ENCODE data around the gene CILP2.

Gene CILP2

GRCh38 chr19:19529783-19530422, 8.2 kb upstream of the CILP2 start:
- DNase-seq (ENCODE audit: low read depth in 2 of 2), result no peak

GRCh38 chr19:19530423-19530804, 7.7 kb upstream of the CILP2 start:
- DNase-seq (ENCODE audit: low read depth in 2 of 2), result no peak

- no peak for DNase-seq (ENCODE audit: low read depth in 2 of 2)
Measured at GRCh38 chr19:19530889-19531288, 7.2 kb upstream of the CILP2 start.

GRCh38 chr19:19531951-19532805, 5.9 kb upstream of the CILP2 start:
- DNase-seq (ENCODE audit: low read depth in 2 of 2), result peak; percentile 77

GRCh38 chr19:19532806-19533701, 5.0 kb upstream of the CILP2 start:
- DNase-seq (ENCODE audit: low read depth in 2 of 2), result no peak

GRCh38 chr19:19533841-19534240, 4.2 kb upstream of the CILP2 start:
- no peak for DNase-seq (ENCODE audit: low read depth in 2 of 2)

- no peak for DNase-seq (ENCODE audit: low read depth in 2 of 2)
Measured at GRCh38 chr19:19534556-19535265, 3.4 kb upstream of the CILP2 start.

GRCh38 chr19:19535311-19536191, 2.5 kb upstream of the CILP2 start:
- no peak for DNase-seq (ENCODE audit: low read depth in 2 of 2)

- DNase-seq (ENCODE audit: low read depth in 2 of 2), result no peak
Measured at GRCh38 chr19:19537075-19538048, 703 bp upstream of the CILP2 start.

GRCh38 chr19:19538785-19539166, 711 bp downstream of the CILP2 start:
- no peak for DNase-seq (ENCODE audit: low read depth in 2 of 2)

- DNase-seq (ENCODE audit: low read depth in 2 of 2), result no peak
Measured at GRCh38 chr19:19539698-19540063, 1.6 kb downstream of the CILP2 start.

- DNase-seq (ENCODE audit: low read depth in 2 of 2), result peak in 1 of 2 donors; percentile 53
Measured at GRCh38 chr19:19540064-19540714, 2.1 kb downstream of the CILP2 start.

- peak; percentile 29 to 57 for DNase-seq (ENCODE audit: low read depth in 2 of 2)
Measured at GRCh38 chr19:19540715-19541515, 2.9 kb downstream of the CILP2 start.

GRCh38 chr19:19541616-19542015, 3.6 kb downstream of the CILP2 start:
- DNase-seq (ENCODE audit: low read depth in 2 of 2), result no peak

- no peak for DNase-seq (ENCODE audit: low read depth in 2 of 2)
Measured at GRCh38 chr19:19542507-19542906, 4.4 kb downstream of the CILP2 start.

- no peak for DNase-seq (ENCODE audit: low read depth in 2 of 2)
Measured at GRCh38 chr19:19543101-19543500, 5.0 kb downstream of the CILP2 start.

GRCh38 chr19:19543640-19544039, 5.6 kb downstream of the CILP2 start:
- no peak for DNase-seq (ENCODE audit: low read depth in 2 of 2)
